G401 (cell line): ENCODE measurements around the gene KCNJ6. TPM values are rescaled to one million over a fixed set of nuclear protein-coding genes. Genes with fewer than 3 reads are reported as not detected.
"Not testable (repeated sequence)": the region's sequence is repeated elsewhere in the genome, so short reads cannot be mapped to it uniquely, and the experiment has no call there.

ENCODE experiments used
- DNase-seq: peaks from one replicate; pipeline ENCODE4 v3.0.0-alpha.2; 2015; ENCODE audit warnings: low spot score
- in situ Hi-C: cut with HindIII; loops from 2 replicates; pipeline ENCODE4 v1.10.0; 2016; ENCODE audit warnings: low sequenced_read_pairs, mixed read lengths
- total RNA-seq: library from RNA; depleted of rRNA; stranded (reverse); fragments of >200 nt; shearing (Covaris generic); gene quantifications from 2 replicates; pipeline ENCODE4 v1.2.3, GENCODE V29; 2014; rRNA removed

KCNJ6 gene, protein sequence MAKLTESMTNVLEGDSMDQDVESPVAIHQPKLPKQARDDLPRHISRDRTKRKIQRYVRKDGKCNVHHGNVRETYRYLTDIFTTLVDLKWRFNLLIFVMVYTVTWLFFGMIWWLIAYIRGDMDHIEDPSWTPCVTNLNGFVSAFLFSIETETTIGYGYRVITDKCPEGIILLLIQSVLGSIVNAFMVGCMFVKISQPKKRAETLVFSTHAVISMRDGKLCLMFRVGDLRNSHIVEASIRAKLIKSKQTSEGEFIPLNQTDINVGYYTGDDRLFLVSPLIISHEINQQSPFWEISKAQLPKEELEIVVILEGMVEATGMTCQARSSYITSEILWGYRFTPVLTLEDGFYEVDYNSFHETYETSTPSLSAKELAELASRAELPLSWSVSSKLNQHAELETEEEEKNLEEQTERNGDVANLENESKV
- total RNA-seq, result not detected in 2 replicates

GRCh38 chr21:37916310-37917051 is at the start of gene KCNJ6:
Gene KCNJ6, minus strand, starts transcription at chr21:37916457. Its CDS starts 75,775 bp downstream, at chr21:37840682.
- DNase-seq, result peak; percentile 79
- in situ Hi-C loops, result no loop called here

GRCh38 chr21:37965088-37965805 is 49.0 kb upstream of the KCNJ6 start:
- DNase-seq, result no peak
- in situ Hi-C loops, result no loop called here

- in situ Hi-C loops, result no loop called here
- no peak for DNase-seq
These were observed 42.3 kb upstream of the KCNJ6 start for GRCh38 chr21:37958537-37958936.

GRCh38 chr21:37956772-37957171 is 40.5 kb upstream of the KCNJ6 start:
- no peak for DNase-seq
- in situ Hi-C loops, result no loop called here

GRCh38 chr21:37945036-37945435 is 28.8 kb upstream of the KCNJ6 start:
- DNase-seq, result peak; percentile 69
- in situ Hi-C loops, result no loop called here

DNA sequence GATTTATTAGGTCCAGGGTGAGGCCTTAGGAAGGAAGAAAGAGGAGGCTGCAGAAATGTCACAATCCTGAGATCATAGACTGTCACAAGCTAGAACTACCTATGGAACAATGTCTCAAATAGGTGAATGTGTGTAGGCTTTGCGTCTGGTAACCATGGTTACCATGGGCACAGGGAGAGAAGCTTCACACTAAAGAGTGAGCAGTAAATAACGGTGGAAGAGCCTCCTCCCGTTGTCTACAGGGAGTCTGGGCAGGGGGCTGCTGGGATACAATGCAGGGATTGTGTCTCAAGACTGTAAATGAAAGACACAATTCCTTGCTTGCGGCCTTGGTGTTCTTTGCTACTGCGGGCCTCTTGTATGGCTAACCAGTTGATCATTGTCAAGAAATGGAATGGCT is 28.2 kb upstream of the KCNJ6 start:
- DNase-seq, result no peak
- in situ Hi-C loops, result no loop called here

- DNase-seq, result no peak
- in situ Hi-C loops, result no loop called here
These were observed 24.4 kb upstream of the KCNJ6 start for GRCh38 chr21:37940691-37941090.

GRCh38 chr21:37939838-37940237 is 23.6 kb upstream of the KCNJ6 start:
- in situ Hi-C loops, result no loop called here
- no peak for DNase-seq

DNA sequence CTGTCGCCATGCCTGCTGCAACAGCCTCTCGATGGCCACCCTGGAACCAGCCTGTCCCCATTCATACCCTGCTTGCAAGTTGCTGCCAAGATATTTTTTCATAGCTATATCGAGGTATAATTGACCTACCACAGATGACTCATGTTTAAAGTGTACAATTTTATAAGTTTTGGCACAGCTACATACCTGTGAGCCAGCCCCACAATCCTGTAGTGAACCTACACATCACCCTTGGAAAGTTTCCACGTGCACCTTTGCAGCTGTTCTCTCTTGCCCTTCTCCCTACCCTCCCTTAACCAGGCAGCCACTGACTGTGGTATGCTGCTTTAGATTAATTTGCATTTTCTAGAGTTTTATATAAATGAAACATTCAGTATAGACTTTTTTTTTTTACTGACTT is 23.0 kb upstream of the KCNJ6 start:
- DNase-seq, result no peak
- in situ Hi-C loops, result no loop called here

- in situ Hi-C loops, result no loop called here
These were observed 21.4 kb upstream of the KCNJ6 start for GRCh38 chr21:37937668-37938067.

GRCh38 chr21:37936010-37936785 is 19.9 kb upstream of the KCNJ6 start:
- no peak for DNase-seq
- in situ Hi-C loops, result no loop called here

More at GRCh38 chr21:37937668-37938067, 21.4 kb upstream of the KCNJ6 start:
- DNase-seq, result no peak

DNA sequence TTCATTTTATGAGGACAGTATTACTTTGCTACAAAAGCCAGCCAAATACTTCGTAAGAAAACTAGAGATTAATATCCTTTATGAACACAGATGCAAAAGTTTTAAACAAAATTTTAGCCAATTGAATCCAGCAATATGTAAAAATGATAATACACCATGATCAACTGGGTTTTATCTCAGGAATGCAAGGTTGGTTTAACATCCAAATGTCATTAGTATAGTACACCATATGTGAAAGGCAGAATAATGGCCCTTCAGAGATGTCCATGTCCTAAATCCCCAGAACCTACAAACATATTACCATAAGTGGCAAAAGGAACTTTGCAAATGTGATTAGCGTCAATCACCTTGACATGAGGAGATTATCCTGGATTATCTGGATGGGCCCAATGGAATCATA is 16.7 kb upstream of the KCNJ6 start:
- DNase-seq, result no peak
- in situ Hi-C loops, result no loop called here

DNA sequence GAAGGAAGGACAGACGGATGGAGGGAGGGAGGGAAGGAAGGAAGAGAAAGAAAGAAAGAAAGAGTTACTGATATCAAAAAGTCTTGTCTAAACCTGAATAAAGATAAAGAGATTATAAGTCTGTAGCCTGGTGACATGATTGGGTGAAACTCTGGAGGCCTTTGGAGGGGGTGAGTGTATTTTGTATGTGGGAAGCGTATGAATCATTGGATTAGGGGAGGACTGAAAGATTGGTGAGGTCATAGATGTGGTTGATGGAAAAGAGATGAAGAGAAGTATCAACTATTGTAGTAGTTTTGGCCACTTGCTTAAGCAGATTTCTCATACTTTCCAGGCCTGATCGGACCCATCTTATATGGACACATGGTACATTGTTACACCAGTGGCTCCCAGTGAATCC is 11.5 kb upstream of the KCNJ6 start:
- in situ Hi-C loops, result no loop called here
- DNase-seq, result no peak

DNA sequence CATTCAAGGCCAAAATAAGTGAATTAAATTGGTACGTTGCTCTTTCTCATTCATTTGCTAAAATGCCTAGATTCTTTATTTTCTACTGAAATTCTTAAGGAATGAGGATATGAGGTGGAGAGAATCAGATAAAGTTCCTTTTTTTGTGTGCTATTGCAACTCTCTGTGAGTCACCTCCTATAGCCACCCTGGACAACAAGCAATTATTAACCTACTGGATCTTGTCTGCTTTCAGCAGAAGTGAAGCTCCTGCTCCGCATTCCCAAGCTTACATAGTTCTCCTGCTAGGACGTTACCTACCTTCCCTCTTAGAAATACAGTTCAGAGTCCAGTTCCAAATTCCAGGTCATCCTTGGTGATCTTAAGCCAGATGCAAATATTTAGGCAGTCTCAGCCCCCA is 4.8 kb upstream of the KCNJ6 start:
- no peak for DNase-seq
- in situ Hi-C loops, result no loop called here

- in situ Hi-C loops, DNase-seq: not testable (repeated sequence)
These were observed 4.0 kb upstream of the KCNJ6 start for GRCh38 chr21:37920302-37920701.

GRCh38 chr21:37917612-37918011 is 1.4 kb upstream of the KCNJ6 start:
- no peak for DNase-seq
- in situ Hi-C loops, result no loop called here

GRCh38 chr21:37915941-37916309 is 332 bp downstream of the KCNJ6 start:
- in situ Hi-C loops, result no loop called here
- no peak for DNase-seq

- in situ Hi-C loops, result no loop called here
- peak; percentile 69 for DNase-seq
These were observed 753 bp downstream of the KCNJ6 start for GRCh38 chr21:37915497-37915911.

- DNase-seq, result peak; percentile 54
- in situ Hi-C loops, result no loop called here
These were observed 3.6 kb downstream of the KCNJ6 start for GRCh38 chr21:37912616-37913015.
